Measurements from ENCODE around the gene PRAMEF13.
"Not testable (repeated sequence)": the region's sequence is repeated elsewhere in the genome, so short reads cannot be mapped to it uniquely, and the experiment has no call there.

PRAMEF13 gene

DNA sequence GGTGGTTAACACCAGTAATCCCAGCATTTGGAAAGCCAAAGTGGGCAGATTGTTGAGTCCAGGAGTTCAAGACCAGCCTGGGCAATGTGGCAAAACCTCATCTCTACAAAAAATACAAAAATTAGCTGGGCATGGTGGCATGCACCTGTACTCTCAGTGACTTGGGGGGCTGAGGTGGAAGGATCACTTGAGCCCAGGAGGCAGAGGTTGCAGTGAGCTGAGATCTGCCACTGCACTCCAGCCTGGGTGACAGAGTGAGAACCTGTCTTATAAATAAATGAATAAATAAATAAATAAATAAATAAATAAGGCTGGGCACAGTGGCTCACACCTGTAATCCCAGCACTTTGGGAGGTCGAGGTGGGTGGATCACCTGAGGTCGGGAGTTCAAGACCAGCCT is 30.8 kb upstream of the PRAMEF13 start:
- H3K9me3 ChIP-seq (ENCODE audit: control insufficient read depth, insufficient read depth, low read depth, low read length); H3K4me1 ChIP-seq (ENCODE audit: control insufficient read depth, insufficient read depth, low read length); CTCF ChIA-PET; POLR2A ChIA-PET; H3K4me3 ChIP-seq (ENCODE audit: low read depth, low read length); H3K27ac ChIP-seq (ENCODE audit: extremely low read depth, low read depth, low read length); H3K36me3 ChIP-seq (ENCODE audit: control insufficient read depth in 2 of 2, insufficient read depth in 1 of 2, low read length in 2 of 2): not testable (repeated sequence)
- TF ChIP-seq ZNF394 (tag by site-specific recombination; IDR thresholded peaks at IDR 0.05; ENCODE audit: borderline replicate concordance) (peak; percentile 22; the same call in 1 of the 2 replicates), ZNF426 (tag by site-specific recombination; IDR thresholded peaks at IDR 0.05) (peak; percentile 17; the same call in 1 of the 2 replicates)

DNA sequence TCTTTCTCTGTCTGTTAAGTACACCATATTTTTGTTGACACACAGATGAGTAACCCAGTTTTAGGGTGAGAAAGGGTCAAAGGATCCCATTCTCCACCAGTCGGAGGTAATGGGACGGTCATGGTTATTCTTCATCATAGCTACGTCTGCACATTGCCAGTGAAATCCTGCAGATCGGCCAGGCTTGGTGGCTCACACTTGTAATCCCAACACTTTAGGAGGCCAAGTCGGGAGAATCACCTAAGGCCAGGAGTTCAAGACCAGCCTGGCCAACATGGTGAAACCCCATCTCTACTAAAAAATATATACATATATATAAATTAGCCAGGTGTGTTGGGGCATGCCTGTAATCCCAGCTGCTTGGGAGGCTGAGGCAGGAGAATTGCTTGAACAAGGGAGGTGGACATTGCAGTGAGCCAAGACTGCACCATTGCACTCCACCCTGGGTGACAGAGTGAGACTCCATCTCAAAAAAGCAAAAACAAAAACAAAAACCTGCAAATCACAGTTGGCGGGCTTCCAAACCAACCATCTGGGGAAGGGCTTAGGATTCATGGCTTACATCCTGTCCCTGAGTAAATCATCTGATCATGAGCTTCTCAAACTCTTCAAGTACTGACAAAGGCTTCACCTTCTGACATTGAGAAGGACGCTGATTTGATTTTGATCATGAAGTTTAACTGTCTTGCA is 30.0 kb upstream of the PRAMEF13 start:
- POLR2A ChIA-PET; H3K4me3 ChIP-seq (ENCODE audit: low read depth, low read length); H3K36me3 ChIP-seq (ENCODE audit: control insufficient read depth in 2 of 2, insufficient read depth in 1 of 2, low read length in 2 of 2); CTCF ChIA-PET; H3K4me1 ChIP-seq (ENCODE audit: control insufficient read depth, insufficient read depth, low read length); H3K27ac ChIP-seq (ENCODE audit: extremely low read depth, low read depth, low read length); H3K9me3 ChIP-seq (ENCODE audit: control insufficient read depth, insufficient read depth, low read depth, low read length): not testable (repeated sequence)

- H3K4me3 ChIP-seq (ENCODE audit: low read depth, low read length); H3K9me3 ChIP-seq (ENCODE audit: control insufficient read depth, insufficient read depth, low read depth, low read length); H3K27ac ChIP-seq (ENCODE audit: extremely low read depth, low read depth, low read length); H3K36me3 ChIP-seq (ENCODE audit: control insufficient read depth in 2 of 2, insufficient read depth in 1 of 2, low read length in 2 of 2); H3K4me1 ChIP-seq (ENCODE audit: control insufficient read depth, insufficient read depth, low read length); POLR2A ChIA-PET: not testable (repeated sequence)
- CTCF ChIA-PET: interaction anchor here (1.1 kb wide), 1 partner anchor 474 kb away, joined by 4 read pairs; no protein-coding TSS in a partner anchor
Measured at GRCh38 chr1:13230601-13231000, 29.4 kb upstream of the PRAMEF13 start.

- H3K36me3 ChIP-seq (ENCODE audit: control insufficient read depth in 2 of 2, insufficient read depth in 1 of 2, low read length in 2 of 2); H3K4me1 ChIP-seq (ENCODE audit: control insufficient read depth, insufficient read depth, low read length); H3K27ac ChIP-seq (ENCODE audit: extremely low read depth, low read depth, low read length); H3K4me3 ChIP-seq (ENCODE audit: low read depth, low read length); H3K9me3 ChIP-seq (ENCODE audit: control insufficient read depth, insufficient read depth, low read depth, low read length); POLR2A ChIA-PET: not testable (repeated sequence)
- CTCF ChIA-PET: interaction anchor here (1.1 kb wide), 1 partner anchor 473 kb away, joined by 4 read pairs; no protein-coding TSS in a partner anchor
Measured at GRCh38 chr1:13230096-13230495, 28.9 kb upstream of the PRAMEF13 start.

GRCh38 chr1:13228343-13228781 is 27.2 kb upstream of the PRAMEF13 start:
- no peaks in the 10 kb centered on the region; a peak in 1 of 3 replicates for H3K36me3 ChIP-seq (ENCODE audit: control insufficient read depth in 2 of 2, insufficient read depth in 1 of 2, low read length in 2 of 2)
- TF ChIP-seq ZNF274 (IDR thresholded peaks at IDR 0.05; ENCODE audit: low read length) (no peak), ZNF274 (tag by site-specific recombination; IDR thresholded peaks at IDR 0.05; ENCODE audit: borderline replicate concordance) (no peak), ZNF791 (tag by site-specific recombination; IDR thresholded peaks at IDR 0.05) (no peak), ZNF26 (tag by site-specific recombination; IDR thresholded peaks at IDR 0.05) (no peak), HOXC10 (CRISPR knock-in tag; IDR thresholded peaks at IDR 0.05) (no peak), ZBTB20 (tag by site-specific recombination; IDR thresholded peaks at IDR 0.05) (no peak), AEBP2 (tag by site-specific recombination; IDR thresholded peaks at IDR 0.05; ENCODE audit: borderline replicate concordance) (no peak), ZNF362 (tag by site-specific recombination; IDR thresholded peaks at IDR 0.05) (no peak), WT1 (tag by site-specific recombination; IDR thresholded peaks at IDR 0.05) (no peak), HOXD13 (CRISPR knock-in tag; IDR thresholded peaks at IDR 0.05; ENCODE audit: borderline replicate concordance) (no peak)
- TF ChIP-seq, protein P1, sequence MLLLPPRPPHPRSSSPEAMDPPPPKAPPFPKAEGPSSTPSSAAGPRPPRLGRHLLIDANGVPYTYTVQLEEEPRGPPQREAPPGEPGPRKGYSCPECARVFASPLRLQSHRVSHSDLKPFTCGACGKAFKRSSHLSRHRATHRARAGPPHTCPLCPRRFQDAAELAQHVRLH (tag by site-specific recombination; IDR thresholded peaks at IDR 0.05): no peak
- TF ChIP-seq, protein P2, sequence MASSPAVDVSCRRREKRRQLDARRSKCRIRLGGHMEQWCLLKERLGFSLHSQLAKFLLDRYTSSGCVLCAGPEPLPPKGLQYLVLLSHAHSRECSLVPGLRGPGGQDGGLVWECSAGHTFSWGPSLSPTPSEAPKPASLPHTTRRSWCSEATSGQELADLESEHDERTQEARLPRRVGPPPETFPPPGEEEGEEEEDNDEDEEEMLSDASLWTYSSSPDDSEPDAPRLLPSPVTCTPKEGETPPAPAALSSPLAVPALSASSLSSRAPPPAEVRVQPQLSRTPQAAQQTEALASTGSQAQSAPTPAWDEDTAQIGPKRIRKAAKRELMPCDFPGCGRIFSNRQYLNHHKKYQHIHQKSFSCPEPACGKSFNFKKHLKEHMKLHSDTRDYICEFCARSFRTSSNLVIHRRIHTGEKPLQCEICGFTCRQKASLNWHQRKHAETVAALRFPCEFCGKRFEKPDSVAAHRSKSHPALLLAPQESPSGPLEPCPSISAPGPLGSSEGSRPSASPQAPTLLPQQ (tag by site-specific recombination; IDR thresholded peaks at IDR 0.05): no peak
- ChIA-PET CTCF (interaction anchor here (0.7 kb wide), 1 partner anchor 478 kb away, joined by 3 read pairs; no protein-coding TSS in a partner anchor), POLR2A (no interaction called here)
- no peak overlapping the region for H3K27ac ChIP-seq (ENCODE audit: extremely low read depth, low read depth, low read length)
- H3K9me3 ChIP-seq (ENCODE audit: control insufficient read depth, insufficient read depth, low read depth, low read length): no peaks in the 10 kb centered on the region
- no peak overlapping the region for H3K4me3 ChIP-seq (ENCODE audit: low read depth, low read length)
- H3K4me1 ChIP-seq (ENCODE audit: control insufficient read depth, insufficient read depth, low read length): no peaks in the 10 kb centered on the region

Measured in HEK293 (cell line).